GM21528 (cell line): Measurements from ENCODE around the gene CDC26.
A peak's percentile ranks its signal among the peaks of the same experiment; 100 is the strongest.
"Not testable (repeated sequence)": the region's sequence is repeated elsewhere in the genome, so short reads cannot be mapped to it uniquely, and the experiment has no call there.

Source experiments
- ATAC-seq: cut with Tn5 transposase; IDR thresholded peaks from one replicate; pipeline ENCODE4 v1.9.1; 2021; ENCODE audit warnings: mild to moderate bottlenecking, moderate library complexity; ENCODE audit not compliant: unreplicated experiment, low FRiP score

The CDC26 gene

GRCh38 chr9:113244556-113244955 is 30.8 kb downstream of the CDC26 start:
- no peak for ATAC-seq

DNA sequence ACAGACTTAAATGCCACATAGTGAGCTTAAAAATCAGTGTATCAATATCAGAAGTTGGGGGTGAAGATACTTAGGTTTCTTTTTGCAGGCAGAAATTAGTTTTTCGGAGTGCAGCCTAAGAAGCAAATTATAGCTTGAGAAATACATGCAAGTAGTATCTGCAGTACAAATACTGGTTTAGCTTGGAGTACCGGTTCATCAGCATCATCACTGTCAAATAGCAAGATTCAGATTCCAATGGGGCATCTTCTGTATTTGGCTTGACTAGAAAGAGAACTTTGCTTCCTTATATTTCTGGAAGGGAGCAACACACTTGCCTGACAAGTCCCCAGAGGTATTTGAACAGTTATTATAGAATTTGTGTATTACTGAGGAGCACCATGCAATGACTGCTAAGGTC is 34.2 kb downstream of the CDC26 start:
- ATAC-seq: no peak

- no peak for ATAC-seq
Measured at GRCh38 chr9:113238859-113239232, 36.5 kb downstream of the CDC26 start.

GRCh38 chr9:113238202-113238858 is 37.0 kb downstream of the CDC26 start:
- no peak for ATAC-seq

DNA sequence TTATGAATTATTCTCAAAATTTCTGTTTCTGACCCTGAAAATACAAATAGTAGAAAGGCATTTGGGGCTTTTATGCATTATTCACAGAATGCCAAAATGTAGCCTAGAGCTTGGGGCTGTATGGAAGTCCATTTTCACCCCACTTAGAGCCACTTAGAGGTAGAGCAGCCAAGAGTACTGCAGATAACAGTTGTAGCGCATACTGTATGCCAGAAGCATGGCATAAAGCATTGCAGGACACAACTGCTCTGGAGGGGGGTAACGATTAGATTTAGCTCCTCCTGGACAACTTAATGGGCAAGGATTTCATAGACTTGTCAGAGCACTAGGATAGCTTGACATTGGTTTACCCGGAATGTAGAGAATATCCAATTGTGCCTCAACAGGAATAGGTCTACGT is 38.3 kb downstream of the CDC26 start:
- no peak for ATAC-seq

DNA sequence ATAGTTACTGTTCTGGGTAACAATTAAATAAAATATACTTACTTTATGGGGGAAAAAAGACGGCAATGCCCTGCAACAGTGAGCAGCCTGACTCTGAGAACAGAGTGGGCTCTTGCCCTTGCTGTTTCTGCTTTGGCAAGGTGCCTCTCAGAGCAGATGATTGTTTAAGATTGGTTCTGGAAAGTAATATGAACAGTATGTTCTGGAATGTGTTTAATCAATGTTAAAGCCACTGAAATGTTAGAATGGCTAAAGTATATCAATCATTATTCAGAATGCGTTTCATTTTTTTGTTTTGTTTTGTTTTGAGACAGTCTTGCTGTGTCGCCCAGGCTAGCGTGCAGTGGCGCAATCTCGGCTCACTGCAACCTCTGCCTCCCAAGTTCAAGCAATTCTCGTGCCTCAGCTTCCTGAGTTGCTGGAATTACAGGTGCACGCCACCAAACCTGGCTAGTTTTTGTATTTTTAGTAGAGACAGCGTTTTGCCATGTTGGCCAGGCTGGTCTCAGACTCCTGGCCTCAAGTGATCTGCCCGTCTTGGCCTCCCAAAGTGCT is 39.6 kb downstream of the CDC26 start:
- ATAC-seq: not testable (repeated sequence)

DNA sequence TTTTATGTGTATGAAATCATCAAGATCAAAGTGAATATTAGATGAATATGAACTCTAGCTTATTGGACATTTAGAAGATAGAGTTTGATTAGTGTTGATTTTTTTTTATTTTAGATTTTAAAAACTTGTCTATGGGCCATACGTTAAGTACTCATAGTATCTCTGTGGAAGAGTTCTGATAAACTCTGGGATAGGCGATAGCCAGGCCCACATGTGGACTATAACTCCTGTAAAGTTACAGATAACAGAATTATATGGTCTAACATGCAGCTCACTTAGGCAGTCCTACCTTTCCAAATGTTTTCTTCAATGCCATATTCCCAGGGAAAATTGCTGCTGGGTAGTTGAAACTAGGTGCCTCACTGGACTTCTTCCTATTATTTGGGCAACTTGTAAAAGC is 43.7 kb downstream of the CDC26 start:
- ATAC-seq: no peak

DNA sequence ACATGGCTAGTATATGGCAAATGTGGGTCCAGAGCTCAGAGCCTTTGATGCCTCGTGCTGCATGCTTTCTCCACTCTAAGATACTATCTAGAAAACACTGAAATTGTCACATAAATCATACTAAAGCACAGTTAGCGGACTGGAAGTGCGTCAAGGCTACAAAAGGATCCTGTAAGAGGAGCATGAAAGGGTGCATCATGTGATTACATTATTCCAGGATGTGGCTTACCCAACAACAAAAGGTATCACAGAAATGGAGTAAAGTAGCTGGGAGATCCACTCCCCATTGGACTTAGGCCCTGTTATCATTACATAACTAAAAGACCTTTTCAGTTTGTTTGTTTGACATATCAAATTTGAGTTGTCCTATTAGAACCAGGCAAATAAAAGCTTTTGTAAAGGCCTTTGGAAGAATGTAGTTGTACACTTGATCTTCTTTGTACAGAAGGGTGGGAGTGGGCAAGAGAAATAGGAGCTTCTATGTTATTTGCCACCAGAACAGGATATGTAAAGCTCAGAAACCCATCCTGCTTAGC is 47.2 kb downstream of the CDC26 start:
- ATAC-seq: no peak

GRCh38 chr9:113227436-113227835 is 47.9 kb downstream of the CDC26 start:
- no peak for ATAC-seq

DNA sequence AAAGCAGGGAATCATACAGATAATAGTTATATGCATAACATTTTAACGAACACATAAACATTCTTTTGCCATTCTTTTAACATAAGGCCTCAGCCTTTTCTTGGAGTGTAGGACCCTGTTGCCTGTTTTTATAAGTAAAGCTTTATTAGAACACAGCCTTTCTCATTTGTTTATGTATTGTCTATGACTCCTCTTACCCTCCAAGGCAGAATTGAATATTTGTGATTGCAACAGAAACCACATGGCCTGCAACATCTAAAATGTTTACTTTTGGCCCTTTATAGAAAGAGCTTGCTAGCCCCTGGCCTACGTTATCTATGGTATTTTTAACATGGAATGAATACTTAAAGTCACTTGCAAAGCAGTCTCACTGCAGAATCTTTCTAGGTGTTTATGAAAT is 51.4 kb downstream of the CDC26 start:
- no peak for ATAC-seq

DNA sequence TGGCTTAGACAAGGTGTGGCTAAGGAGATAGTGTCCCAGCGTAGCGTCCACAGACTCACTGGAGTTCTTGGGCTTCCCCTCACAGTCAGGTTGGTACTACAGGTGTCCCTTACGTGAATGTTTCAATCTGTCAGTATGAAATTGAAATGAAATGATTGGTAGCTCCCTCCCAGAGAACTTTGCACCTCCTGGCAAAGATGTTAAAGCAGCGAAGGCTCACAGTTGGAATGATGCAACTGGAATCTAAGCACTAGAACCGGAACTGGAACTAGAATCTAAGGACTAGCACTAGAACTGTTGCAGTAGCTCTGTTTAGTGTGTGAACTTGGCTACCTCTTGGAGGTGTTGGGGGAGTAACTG is 52.9 kb downstream of the CDC26 start:
- no peak for ATAC-seq

DNA sequence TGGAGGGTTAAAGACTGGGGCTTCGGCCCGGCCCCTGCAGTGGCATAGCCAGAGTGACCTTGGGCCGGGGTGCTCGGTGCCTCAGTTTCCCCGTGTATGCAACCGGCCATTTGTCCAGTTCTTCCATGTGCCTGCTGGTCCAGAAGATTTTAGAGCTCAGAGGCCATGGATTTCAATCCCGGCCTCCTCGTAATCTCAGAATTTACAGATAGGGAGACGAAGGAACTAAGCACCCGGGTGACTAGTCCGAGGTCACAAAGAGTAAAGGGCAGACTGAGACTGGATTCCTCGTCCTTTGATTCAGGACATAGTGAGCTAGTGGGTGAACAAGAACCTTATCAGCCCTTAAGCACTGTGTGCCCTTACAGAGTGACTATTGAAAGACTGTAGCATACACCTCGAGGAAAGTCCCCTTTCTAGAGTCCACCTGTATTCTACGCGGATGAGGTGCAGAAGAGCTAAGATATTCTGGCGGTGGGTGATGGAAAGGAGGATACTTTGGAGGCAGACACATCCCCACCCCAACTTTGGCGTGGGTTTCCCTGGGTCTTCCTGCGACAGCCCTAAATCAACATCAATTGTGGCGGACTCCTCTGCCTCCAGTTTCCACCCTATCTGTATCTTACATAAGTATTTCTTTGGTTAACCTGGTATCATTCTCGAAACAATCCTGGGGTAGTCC is 53.4 kb downstream of the CDC26 start:
- ATAC-seq: no peak

- peak; percentile 86 for ATAC-seq
Measured at GRCh38 chr9:113221003-113221799, 54.2 kb downstream of the CDC26 start, which contains the start of the genes FKBP15 and SLC31A1. Gene FKBP15 (minus strand): TSS chr9:113221277. CDS start chr9:113221243, 34 bp downstream. Gene SLC31A1 (plus strand): TSS chr9:113221544. CDS start chr9:113256149, 34,605 bp downstream.

GRCh38 chr9:113220467-113221002 is 54.8 kb downstream of the CDC26 start:
- ATAC-seq: no peak

DNA sequence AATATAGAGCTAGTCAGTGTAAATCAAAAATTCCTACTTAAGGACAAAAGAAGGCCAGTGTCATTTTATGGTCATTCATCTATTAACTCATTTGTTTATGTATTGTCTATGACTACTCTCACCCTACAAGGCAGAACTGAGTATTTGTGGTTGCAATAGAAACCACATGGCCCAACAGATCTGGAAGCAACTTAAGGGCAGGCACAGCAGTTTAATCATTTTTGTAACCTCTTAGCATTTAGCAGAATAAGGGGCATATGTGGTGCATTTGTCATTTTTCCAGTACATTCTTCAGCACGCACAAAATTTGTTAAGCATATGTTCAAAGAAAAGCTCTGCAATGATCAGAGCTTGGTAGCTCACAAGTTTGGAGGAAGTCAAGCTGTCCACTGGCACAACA is 55.4 kb downstream of the CDC26 start:
- ATAC-seq: peak; percentile 58

DNA sequence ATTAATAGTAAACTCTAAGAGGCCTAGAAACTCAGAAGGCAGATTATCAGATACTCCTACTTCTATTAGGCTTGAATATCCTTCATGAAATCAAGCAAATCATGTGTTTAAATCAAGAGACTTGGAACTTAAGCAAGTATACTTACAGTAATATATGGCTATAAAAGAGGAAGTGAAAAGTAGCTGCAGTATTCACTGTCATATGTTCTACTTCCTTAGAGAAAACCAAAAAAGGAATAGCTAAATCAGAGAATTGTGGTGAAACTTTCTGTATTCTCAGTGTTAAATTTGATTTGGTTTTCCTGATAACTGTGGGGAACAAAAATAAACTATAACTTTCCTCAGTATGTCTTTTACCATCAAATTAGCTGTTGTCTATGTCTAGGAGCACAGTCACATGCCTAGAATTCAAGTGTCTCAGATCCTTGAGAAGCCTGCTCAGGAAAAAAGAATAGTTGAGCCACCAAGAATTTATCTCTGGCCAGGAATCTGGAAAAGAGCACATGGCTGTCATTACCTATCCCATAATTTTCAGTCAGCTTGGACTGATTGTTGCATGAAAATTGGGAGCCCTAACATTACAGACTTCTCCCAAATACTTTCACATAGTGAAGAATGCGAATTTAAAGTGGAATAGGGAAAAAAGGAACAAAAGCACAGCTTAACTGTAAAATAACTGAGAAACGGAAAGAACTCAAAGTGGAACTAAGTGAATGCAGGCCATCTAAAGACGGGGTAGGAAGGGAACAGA is 56.0 kb downstream of the CDC26 start:
- peak; percentile 26 for ATAC-seq
